IMR-90 (cell line): ENCODE results near the gene L3MBTL4.

Source experiments
- BHLHE40 ChIP-seq: fragments of 150-350 bp; IDR thresholded peaks from 2 replicates; pipeline ENCODE4 v1.6.1; 2016; ENCODE audit warnings: mild to moderate bottlenecking, low read depth, low read length
- CTCF ChIP-seq: conservative IDR thresholded peaks from 2 replicates; pipeline ENCODE4 v1.5.1; 2012; ENCODE audit warnings: mild to moderate bottlenecking, low read depth, low read length, improper control_type of control experiment
- MAZ ChIP-seq: IDR thresholded peaks from 2 replicates; pipeline ENCODE4 v1.6.1; 2012; ENCODE audit warnings: low read depth, mild to moderate bottlenecking, low read length, improper control_type of control experiment, moderate library complexity, borderline replicate concordance
- POLR2A ChIP-seq: IDR thresholded peaks from 2 replicates; pipeline ENCODE4 v1.6.1; 2012; ENCODE audit warnings: mild to moderate bottlenecking, low read depth, low read length
- RAD21 ChIP-seq: IDR thresholded peaks from 2 replicates; pipeline ENCODE4 v1.6.1; 2012; ENCODE audit warnings: low read length, improper control_type of control experiment
- RFX5 ChIP-seq: IDR thresholded peaks from 2 replicates; pipeline ENCODE4 v1.8.0; 2012; ENCODE audit warnings: low read depth, mild to moderate bottlenecking, low read length, moderate library complexity
- SMC3 ChIP-seq: fragments of 150-350 bp; IDR thresholded peaks from 2 replicates; pipeline ENCODE4 v1.6.1; 2016; ENCODE audit warnings: low read depth, mild to moderate bottlenecking, antibody characterized with exemption, low read length, moderate library complexity

- TF ChIP-seq CTCF (no peak), POLR2A (no peak), SMC3 (no peak), BHLHE40 (no peak), RFX5 (no peak), RAD21 (no peak), MAZ (no peak)
Observed at GRCh38 chr18:6145645-6146306, 268.9 kb downstream of the L3MBTL4 start.
